Measurements from ENCODE around the gene TRAIP.

TRAIP gene

DNA sequence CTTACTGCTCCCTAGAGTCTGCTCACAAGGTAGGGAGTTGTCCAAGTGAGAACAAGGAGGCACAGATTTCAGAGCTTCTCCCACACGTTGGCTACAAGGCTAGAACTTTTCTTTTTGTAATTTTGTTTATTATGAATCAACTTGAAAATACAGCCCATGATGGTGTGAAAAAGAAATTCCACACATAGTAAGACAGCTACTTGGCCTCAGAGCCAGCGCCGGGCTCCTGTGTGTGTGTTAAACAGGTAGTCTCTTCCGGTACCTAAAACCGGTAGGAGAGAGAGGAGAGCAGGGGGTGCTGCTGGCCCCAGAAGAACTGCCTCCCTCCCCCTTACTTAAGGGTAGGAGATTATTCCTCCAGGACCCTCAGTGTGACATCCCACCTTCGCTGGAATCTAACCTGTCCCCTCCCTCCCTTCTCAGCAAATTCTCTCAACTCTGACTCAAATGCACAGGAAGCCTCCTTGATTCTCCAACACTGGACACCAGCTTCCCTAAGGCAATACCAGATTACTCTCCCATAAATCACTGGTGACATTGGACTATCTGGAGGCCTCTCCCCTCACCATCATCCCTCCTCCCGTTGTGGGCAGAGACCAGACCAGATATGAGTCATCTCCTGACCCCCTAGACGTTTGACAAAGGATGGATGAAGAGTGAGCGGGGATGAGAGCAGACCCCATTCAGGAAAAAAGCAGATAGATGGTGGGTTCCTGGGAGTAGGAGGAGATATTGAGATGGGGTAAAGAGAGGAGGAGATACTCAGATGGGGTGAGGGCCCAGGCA is 65.5 kb downstream of the TRAIP start:
- WGBS, 2 donors (ENCODE audit: extremely low coverage in 2 of 2, insufficient read length in 2 of 2, insufficient replicate concordance in 1 of 2): no CpG with 5 or more reads among the region's 9 CpGs
- H3K9ac ChIP-seq (ENCODE audit: low read depth, low read length, poor library complexity): no peak overlapping the region
- H3K4me2 ChIP-seq (ENCODE audit: insufficient read depth, low read length, poor library complexity, severe bottlenecking): no peak overlapping the region
- H3K79me1 ChIP-seq (ENCODE audit: low read depth, low read length): no peaks in the 10 kb centered on the region
- H2AFZ ChIP-seq (ENCODE audit: low read length): peak overlapping the region; percentile 38
- H3K27me3 ChIP-seq (ENCODE audit: control insufficient read depth in 3 of 3, insufficient read depth in 3 of 3, low read depth in 1 of 3, low read length in 3 of 3): peaks cover 0 to 15% (median 0%) of the 10 kb centered on the region in 3 experiments
- H3K4me3 ChIP-seq (ENCODE audit: low read length in 2 of 2): no peak overlapping the region
- H4K91ac ChIP-seq (ENCODE audit: low read depth, low read length, poor library complexity): no peak overlapping the region
- no peaks in the 10 kb centered on the region for H3K36me3 ChIP-seq (replicated peaks in 1 of 2; ENCODE audit: control insufficient read depth in 2 of 2, insufficient read depth in 2 of 2, low read length in 2 of 2)
- H3K27ac ChIP-seq (replicated peaks; ENCODE audit: low read length): no peak overlapping the region
- H3K4me1 ChIP-seq (ENCODE audit: control insufficient read depth in 2 of 2, insufficient read depth in 1 of 2, low read depth in 1 of 2, low read length in 2 of 2): peaks cover 11 to 12% of the 10 kb centered on the region in 2 donors
- H2BK5ac ChIP-seq (ENCODE audit: low read length): no peak overlapping the region
- no peak overlapping the region for H2BK120ac ChIP-seq (ENCODE audit: low read depth, low read length)
- no peak overlapping the region for H3K4ac ChIP-seq (ENCODE audit: low read length)
- no peak overlapping the region for H2BK15ac ChIP-seq (ENCODE audit: low read length)
- H3K23ac ChIP-seq (ENCODE audit: low read depth, low read length, poor library complexity): no peak overlapping the region
- H3K9me3 ChIP-seq (replicated peaks in 1 of 2; ENCODE audit: control insufficient read depth in 2 of 2, insufficient read depth in 1 of 2, low read depth in 1 of 2, low read length in 2 of 2): no peaks in the 10 kb centered on the region
- no peak overlapping the region for H3K14ac ChIP-seq (ENCODE audit: low read length)
- no peak overlapping the region for H2BK12ac ChIP-seq (ENCODE audit: low read length)
- DNase-seq (ENCODE audit: low spot score): no peak
- no peak overlapping the region for H3K18ac ChIP-seq (ENCODE audit: low read length)
- no peak overlapping the region for H4K8ac ChIP-seq (ENCODE audit: low read depth, low read length)
- no peak overlapping the region for H2AK5ac ChIP-seq (ENCODE audit: low read depth, low read length)

DNA sequence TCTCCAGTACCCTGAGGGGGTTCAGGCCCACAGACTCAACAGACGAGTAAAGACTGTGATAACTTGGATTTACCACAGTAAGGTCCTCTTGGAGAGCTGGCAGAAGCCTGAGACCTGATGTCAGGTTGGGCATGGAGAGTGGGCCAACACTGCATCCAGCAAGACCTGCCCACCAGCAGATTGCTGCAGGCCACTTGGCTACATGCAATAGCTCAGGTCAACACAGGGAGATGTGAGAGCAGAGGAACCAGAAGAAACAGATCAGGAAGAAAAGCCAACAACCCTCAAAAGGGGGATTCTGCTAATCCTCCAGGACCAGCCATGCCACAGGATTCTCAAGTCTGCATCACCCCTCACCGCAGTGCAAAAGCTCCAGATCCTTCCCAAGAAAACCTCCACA is 68.3 kb downstream of the TRAIP start:
- H2BK12ac ChIP-seq (ENCODE audit: low read length): peak overlapping the region; percentile 77
- H3K27ac ChIP-seq (replicated peaks; ENCODE audit: low read length): no peak overlapping the region
- H3K14ac ChIP-seq (ENCODE audit: low read length): no peak overlapping the region
- H2AK5ac ChIP-seq (ENCODE audit: low read depth, low read length): peak overlapping the region; percentile 67
- no peak for DNase-seq (ENCODE audit: low spot score)
- no peak overlapping the region for H3K23ac ChIP-seq (ENCODE audit: low read depth, low read length, poor library complexity)
- H3K79me1 ChIP-seq (ENCODE audit: low read depth, low read length): no peaks in the 10 kb centered on the region
- no peak overlapping the region for H4K8ac ChIP-seq (ENCODE audit: low read depth, low read length)
- H3K4me1 ChIP-seq (ENCODE audit: control insufficient read depth in 2 of 2, insufficient read depth in 1 of 2, low read depth in 1 of 2, low read length in 2 of 2): peaks cover 11% of the 10 kb centered on the region in 2 donors
- no peak overlapping the region for H2BK120ac ChIP-seq (ENCODE audit: low read depth, low read length)
- H3K9me3 ChIP-seq (replicated peaks in 1 of 2; ENCODE audit: control insufficient read depth in 2 of 2, insufficient read depth in 1 of 2, low read depth in 1 of 2, low read length in 2 of 2): no peaks in the 10 kb centered on the region
- peaks cover 2 to 14% of the 10 kb centered on the region in 2 donors for H3K36me3 ChIP-seq (replicated peaks in 1 of 2; ENCODE audit: control insufficient read depth in 2 of 2, insufficient read depth in 2 of 2, low read length in 2 of 2)
- no peak overlapping the region for H3K4me2 ChIP-seq (ENCODE audit: insufficient read depth, low read length, poor library complexity, severe bottlenecking)
- H2BK15ac ChIP-seq (ENCODE audit: low read length): no peak overlapping the region
- no peak overlapping the region for H2BK5ac ChIP-seq (ENCODE audit: low read length)
- H3K4ac ChIP-seq (ENCODE audit: low read length): no peak overlapping the region
- H3K9ac ChIP-seq (ENCODE audit: low read depth, low read length, poor library complexity): peak overlapping the region; percentile 63
- no CpG with 5 or more reads among the region's 2 CpGs for WGBS, 2 donors (ENCODE audit: extremely low coverage in 2 of 2, insufficient read length in 2 of 2, insufficient replicate concordance in 1 of 2)
- peaks cover 0 to 7% (median 0%) of the 10 kb centered on the region in 3 experiments for H3K27me3 ChIP-seq (ENCODE audit: control insufficient read depth in 3 of 3, insufficient read depth in 3 of 3, low read depth in 1 of 3, low read length in 3 of 3)
- H2AFZ ChIP-seq (ENCODE audit: low read length): no peak overlapping the region
- H3K18ac ChIP-seq (ENCODE audit: low read length): no peak overlapping the region
- no peak overlapping the region for H3K4me3 ChIP-seq (ENCODE audit: low read length in 2 of 2)
- H4K91ac ChIP-seq (ENCODE audit: low read depth, low read length, poor library complexity): no peak overlapping the region

DNA sequence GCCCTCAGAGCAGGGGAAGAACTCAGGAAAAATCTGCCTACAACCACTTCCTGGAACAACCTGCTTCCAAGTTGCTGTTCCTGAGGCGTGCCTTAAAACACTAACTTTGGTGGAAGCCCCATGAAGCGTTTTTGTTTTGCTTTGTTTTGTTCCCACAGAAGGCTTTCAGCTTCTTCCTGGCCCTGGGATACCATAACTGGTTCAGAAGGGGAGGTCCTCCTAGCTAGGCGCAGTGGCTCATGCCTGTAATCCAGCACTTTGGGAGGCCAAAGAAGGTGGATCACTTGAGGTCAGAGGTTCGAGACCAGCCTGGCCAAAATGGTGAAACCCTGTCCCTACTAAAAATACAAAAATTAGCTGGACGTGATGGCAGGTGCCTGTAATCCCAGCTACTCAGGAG is 68.8 kb downstream of the TRAIP start:
- Histone ChIP-seq H2BK15ac (ENCODE audit: low read length) (no peak overlapping the region), H3K4me2 (ENCODE audit: insufficient read depth, low read length, poor library complexity, severe bottlenecking) (no peak overlapping the region), H3K23ac (ENCODE audit: low read depth, low read length, poor library complexity) (no peak overlapping the region), H3K27ac (replicated peaks; ENCODE audit: low read length) (no peak overlapping the region), H2AFZ (ENCODE audit: low read length) (no peak overlapping the region), H3K4me1 (ENCODE audit: control insufficient read depth in 2 of 2, insufficient read depth in 1 of 2, low read depth in 1 of 2, low read length in 2 of 2) (peaks cover 11% of the 10 kb centered on the region in 2 donors), H3K79me1 (ENCODE audit: low read depth, low read length) (no peaks in the 10 kb centered on the region), H4K91ac (ENCODE audit: low read depth, low read length, poor library complexity) (no peak overlapping the region), H2BK5ac (ENCODE audit: low read length) (no peak overlapping the region), H3K4ac (ENCODE audit: low read length) (no peak overlapping the region), H3K18ac (ENCODE audit: low read length) (no peak overlapping the region), H2AK5ac (ENCODE audit: low read depth, low read length) (no peak overlapping the region), H3K9ac (ENCODE audit: low read depth, low read length, poor library complexity) (no peak overlapping the region), H3K9me3 (replicated peaks in 1 of 2; ENCODE audit: control insufficient read depth in 2 of 2, insufficient read depth in 1 of 2, low read depth in 1 of 2, low read length in 2 of 2) (no peaks in the 10 kb centered on the region), H2BK120ac (ENCODE audit: low read depth, low read length) (no peak overlapping the region), H4K8ac (ENCODE audit: low read depth, low read length) (no peak overlapping the region), H3K36me3 (replicated peaks in 1 of 2; ENCODE audit: control insufficient read depth in 2 of 2, insufficient read depth in 2 of 2, low read length in 2 of 2) (peaks cover 2 to 17% of the 10 kb centered on the region in 2 donors), H2BK12ac (ENCODE audit: low read length) (no peak overlapping the region), H3K4me3 (ENCODE audit: low read length in 2 of 2) (no peak overlapping the region), H3K14ac (ENCODE audit: low read length) (no peak overlapping the region), H3K27me3 (ENCODE audit: control insufficient read depth in 3 of 3, insufficient read depth in 3 of 3, low read depth in 1 of 3, low read length in 3 of 3) (peaks cover 0 to 2% (median 0%) of the 10 kb centered on the region in 3 experiments)
- no CpG with 5 or more reads among the region's 5 CpGs for WGBS, 2 donors (ENCODE audit: extremely low coverage in 2 of 2, insufficient read length in 2 of 2, insufficient replicate concordance in 1 of 2)
- DNase-seq (ENCODE audit: low spot score): no peak

DNA sequence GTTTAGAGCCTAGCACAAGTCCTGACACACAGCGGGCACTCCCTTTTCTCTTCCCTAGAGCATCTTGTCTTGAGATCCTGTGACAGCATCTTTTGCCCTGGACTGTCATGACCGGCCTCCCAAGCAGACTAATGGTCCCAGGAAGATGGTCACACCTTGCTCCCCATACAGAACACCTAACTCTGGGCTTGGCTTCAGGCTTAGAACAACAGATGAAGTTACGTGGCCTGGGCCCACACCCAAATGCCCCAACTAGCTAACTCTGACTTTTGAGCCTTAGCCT is 69.2 kb downstream of the TRAIP start:
- no peak overlapping the region for H2BK12ac ChIP-seq (ENCODE audit: low read length)
- no peaks in the 10 kb centered on the region for H3K9me3 ChIP-seq (replicated peaks in 1 of 2; ENCODE audit: control insufficient read depth in 2 of 2, insufficient read depth in 1 of 2, low read depth in 1 of 2, low read length in 2 of 2)
- no peak overlapping the region for H2BK120ac ChIP-seq (ENCODE audit: low read depth, low read length)
- peaks cover 11% of the 10 kb centered on the region in 2 donors for H3K4me1 ChIP-seq (ENCODE audit: control insufficient read depth in 2 of 2, insufficient read depth in 1 of 2, low read depth in 1 of 2, low read length in 2 of 2)
- peak overlapping the region; percentile 73 to 97 for H3K4me3 ChIP-seq (ENCODE audit: low read length in 2 of 2)
- H4K8ac ChIP-seq (ENCODE audit: low read depth, low read length): no peak overlapping the region
- no peak overlapping the region for H3K18ac ChIP-seq (ENCODE audit: low read length)
- no peak overlapping the region for H3K4me2 ChIP-seq (ENCODE audit: insufficient read depth, low read length, poor library complexity, severe bottlenecking)
- H3K36me3 ChIP-seq (replicated peaks in 1 of 2; ENCODE audit: control insufficient read depth in 2 of 2, insufficient read depth in 2 of 2, low read length in 2 of 2): peaks cover 5 to 21% of the 10 kb centered on the region in 2 donors
- H4K91ac ChIP-seq (ENCODE audit: low read depth, low read length, poor library complexity): no peak overlapping the region
- H3K27ac ChIP-seq (replicated peaks; ENCODE audit: low read length): no peak overlapping the region
- DNase-seq (ENCODE audit: low spot score): no peak
- peak overlapping the region; percentile 43 for H2AK5ac ChIP-seq (ENCODE audit: low read depth, low read length)
- H2AFZ ChIP-seq (ENCODE audit: low read length): peak overlapping the region; percentile 84
- no peak overlapping the region for H2BK5ac ChIP-seq (ENCODE audit: low read length)
- H3K9ac ChIP-seq (ENCODE audit: low read depth, low read length, poor library complexity): no peak overlapping the region
- WGBS, 2 donors (ENCODE audit: extremely low coverage in 2 of 2, insufficient read length in 2 of 2, insufficient replicate concordance in 1 of 2): no CpG with 5 or more reads among the region's 3 CpGs
- H3K14ac ChIP-seq (ENCODE audit: low read length): no peak overlapping the region
- no peak overlapping the region for H3K23ac ChIP-seq (ENCODE audit: low read depth, low read length, poor library complexity)
- no peaks in the 10 kb centered on the region for H3K27me3 ChIP-seq (ENCODE audit: control insufficient read depth in 3 of 3, insufficient read depth in 3 of 3, low read depth in 1 of 3, low read length in 3 of 3)
- H3K79me1 ChIP-seq (ENCODE audit: low read depth, low read length): no peaks in the 10 kb centered on the region
- H3K4ac ChIP-seq (ENCODE audit: low read length): no peak overlapping the region
- H2BK15ac ChIP-seq (ENCODE audit: low read length): peak overlapping the region; percentile 1

All from neuronal stem cell (in vitro differentiated cells).